ENCODE data around the gene ITGA3.

Gene ITGA3

DNA sequence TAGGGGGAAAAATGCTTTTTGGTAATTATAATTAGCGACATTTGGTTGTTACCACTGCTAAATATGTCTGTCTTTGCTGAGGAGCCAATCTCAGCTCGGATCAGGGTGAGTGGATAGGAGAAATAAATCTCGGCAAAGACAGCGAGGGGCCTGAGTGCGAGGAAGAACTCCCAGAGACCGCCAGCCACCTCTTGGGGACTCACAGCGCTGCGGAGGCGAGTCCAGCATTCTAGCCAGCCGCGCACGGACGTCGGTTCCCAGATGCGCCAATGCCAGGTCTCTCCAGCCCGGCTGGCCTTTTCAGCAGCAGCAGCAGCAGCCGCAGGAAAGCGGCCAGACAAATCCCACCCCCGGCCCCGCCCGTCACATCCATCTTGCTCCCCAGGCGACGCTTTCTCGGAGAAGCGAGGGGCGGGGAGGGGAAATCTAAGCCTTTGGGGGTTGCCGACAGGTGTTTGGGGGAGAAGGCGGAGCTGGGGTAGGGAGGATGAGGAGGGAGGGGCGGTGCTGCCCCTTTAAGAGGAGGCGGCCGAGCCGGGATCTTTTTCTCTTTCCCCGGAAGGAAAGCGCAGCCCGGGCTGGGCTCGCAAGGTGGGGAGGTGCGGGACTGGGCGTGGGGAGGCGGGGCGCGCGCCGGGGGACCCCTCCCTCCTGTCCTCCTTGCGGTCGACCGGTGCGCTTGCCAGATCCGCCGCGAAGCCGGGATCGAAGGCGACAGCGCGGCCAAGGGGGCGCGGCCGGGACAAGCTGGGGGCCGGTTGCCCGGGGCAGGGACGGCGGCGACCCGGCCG is at the start of gene ITGA3:
Gene ITGA3, plus strand, starts transcription at position 685 of the 791 bp plus-strand sequence. CDS start 330 bp downstream, outside the sequence.
- peak; percentile 49 for DNase-seq

DNA sequence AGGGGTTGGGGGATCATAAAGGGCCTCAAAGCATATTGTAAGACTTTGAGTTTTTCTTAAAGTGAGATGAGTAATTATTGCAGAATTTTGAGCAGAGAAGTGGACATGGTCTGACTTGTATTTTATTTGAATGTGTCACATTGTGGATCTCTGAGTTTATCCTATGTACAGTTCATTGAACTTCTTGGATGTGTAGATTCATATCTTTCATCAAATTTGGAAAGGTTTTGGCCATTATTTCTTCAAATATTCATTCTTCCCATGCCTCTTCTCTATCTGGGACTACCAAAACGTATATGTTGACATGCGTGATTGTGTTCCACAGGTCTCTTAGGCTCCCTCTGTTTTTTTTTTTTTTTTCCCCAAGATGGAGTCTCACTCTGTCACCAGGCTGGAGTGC is 46.6 kb upstream of the ITGA3 start:
- DNase-seq = no peak

DNA sequence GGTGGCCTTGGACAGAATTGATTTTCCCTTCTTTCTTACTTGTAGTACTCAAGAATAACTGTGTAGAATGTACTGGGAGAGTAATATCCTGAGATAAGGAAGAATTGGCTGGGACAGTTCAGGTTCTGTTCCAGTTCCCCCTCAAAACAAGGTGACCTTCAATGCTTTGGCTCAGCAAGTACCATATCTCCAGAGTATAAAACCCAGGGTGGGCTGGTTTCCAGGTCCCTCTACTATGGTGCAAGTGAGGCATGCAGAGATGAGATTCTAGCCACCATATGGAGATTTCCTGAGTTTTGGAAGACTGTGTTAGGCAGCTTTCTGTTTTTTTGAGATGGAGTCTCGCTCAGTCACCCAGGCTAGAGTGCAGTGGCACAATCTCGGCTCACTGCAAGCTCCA is 42.8 kb upstream of the ITGA3 start:
- DNase-seq = no peak

DNA sequence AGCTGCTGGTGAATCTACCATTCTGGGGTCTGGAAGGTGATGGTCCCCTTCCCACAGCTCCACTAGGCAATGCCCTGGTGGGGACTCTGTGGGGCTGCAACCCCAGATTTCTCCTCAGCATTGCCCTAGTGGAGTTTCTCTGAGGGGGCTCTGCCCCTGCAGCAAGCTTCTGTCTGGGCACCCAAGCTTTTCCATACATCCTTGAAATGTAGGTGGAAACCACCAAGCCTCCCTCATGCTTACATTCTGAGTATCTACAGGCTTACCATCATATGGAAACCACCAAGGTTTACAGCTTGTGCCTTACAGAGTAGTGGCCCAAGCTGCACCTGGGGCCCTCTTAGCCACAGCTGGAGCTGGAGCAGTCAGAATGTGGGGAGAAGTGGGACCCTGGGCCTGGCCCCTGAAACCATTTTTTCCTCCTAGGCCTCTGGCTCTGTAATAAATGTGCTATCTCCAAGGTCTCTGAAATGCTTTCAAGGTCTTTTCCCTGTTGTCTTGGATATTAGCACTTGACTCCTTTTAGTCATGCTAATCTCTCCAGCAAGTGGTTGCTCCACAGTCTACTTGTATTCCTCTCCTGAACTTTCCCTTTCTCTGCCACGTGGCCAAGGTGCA is 41.3 kb upstream of the ITGA3 start:
- DNase-seq = no peak

DNA sequence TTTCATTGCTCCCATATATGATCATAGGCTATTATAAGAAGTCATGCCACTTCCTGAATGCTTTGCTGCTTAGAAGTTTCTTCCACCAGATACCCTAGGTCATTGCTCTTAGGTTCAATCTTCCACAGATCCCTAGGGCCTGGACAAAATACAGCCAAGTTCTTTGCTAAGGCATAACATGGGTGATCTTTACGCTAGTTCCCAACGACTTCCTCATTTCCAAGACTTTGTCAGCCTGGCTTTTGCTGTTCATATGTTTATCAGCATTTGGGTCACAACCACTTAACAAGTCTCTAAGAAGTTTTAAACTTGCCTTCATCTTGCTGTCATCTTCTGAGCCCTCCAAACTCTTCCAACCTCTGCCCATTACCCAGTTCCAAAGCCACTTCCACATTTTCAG is 40.8 kb upstream of the ITGA3 start:
- no peak for DNase-seq

DNA sequence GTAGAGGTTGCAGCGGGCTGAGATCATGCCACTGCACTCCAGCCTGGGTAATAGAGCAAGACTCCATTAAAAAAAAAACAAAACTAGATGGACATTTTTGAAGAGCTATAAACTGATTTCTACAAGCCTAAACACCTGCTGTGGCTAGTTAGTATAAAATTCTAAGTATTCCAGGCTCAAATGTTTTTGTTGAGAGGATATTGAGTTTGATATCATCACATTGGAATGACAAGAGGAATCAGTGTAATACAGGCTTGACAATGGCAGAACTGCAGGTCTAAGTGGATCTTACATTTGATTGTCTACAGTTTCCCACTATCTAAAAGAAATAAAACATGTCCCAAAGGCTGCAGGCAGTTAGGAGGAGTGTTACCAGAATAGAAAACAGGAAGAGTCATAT is 37.0 kb upstream of the ITGA3 start:
- no peak for DNase-seq

DNA sequence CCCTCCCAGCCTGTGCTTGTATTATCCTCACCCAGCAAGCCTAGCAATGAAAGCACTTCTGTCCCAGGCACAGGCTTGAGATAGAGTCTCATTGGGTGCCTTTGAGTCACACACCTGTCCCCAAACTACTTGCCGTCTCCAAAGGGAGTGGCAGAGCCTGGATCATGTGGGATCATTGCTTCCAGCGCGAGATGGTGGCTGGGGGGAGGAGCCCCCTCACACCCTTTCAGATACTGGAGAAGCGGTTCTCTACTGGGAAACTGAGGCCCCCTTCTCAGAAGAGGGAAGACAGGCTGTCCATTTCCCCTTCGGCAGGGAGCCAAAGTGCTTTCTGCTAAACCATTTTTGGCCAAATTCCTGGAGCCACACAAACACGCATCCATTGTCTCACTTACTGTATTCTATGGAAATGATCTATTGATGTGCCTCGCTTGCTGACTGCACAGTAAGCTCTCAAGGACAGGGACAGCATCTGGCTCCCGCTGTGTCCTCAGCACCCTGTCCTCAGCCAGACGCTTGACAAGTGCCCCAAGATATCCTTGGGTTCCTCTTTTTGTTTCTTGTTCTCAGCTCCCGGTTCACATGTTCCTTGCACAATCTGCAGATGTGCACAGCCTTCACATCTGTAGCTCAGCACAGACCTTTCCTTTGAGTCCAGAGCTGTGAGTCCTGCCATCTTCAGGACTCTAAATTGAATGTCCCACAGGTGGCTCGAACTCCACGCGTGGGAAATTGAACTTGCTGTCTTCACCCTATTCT is 34.9 kb upstream of the ITGA3 start:
- no peak for DNase-seq

DNA sequence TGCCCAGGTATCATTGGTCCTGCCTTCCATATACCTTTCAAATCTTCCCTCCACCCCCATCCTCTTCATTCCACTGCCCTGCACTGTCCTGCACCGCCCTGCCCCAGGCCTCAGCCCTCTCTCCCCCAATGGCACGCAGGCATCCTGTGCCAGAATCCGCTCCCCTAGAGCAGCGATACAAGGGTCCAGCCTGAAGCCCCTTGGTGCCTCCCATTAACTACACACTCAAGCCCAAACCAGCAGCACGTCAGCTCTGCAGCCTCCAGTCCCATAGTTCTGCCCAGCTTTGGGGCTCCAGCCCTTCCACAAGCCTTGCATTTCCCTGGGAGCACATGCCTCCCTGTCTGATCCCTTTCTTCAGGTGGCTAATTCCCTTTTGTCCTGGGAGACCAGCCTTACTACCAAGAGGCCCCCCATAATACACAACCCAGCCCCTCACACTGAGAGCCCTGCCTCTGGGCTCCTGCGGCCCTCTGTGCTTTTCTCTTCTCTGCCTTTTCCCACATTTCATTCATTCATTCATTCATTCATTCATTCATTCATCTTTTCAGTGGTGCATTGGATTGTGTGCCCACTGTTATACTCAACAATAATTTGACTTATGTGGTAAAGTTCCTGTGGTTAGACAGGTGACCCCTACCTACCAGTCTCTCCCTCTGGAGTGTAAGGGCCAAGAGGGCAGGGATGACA is 34.1 kb upstream of the ITGA3 start:
- no peak for DNase-seq

DNA sequence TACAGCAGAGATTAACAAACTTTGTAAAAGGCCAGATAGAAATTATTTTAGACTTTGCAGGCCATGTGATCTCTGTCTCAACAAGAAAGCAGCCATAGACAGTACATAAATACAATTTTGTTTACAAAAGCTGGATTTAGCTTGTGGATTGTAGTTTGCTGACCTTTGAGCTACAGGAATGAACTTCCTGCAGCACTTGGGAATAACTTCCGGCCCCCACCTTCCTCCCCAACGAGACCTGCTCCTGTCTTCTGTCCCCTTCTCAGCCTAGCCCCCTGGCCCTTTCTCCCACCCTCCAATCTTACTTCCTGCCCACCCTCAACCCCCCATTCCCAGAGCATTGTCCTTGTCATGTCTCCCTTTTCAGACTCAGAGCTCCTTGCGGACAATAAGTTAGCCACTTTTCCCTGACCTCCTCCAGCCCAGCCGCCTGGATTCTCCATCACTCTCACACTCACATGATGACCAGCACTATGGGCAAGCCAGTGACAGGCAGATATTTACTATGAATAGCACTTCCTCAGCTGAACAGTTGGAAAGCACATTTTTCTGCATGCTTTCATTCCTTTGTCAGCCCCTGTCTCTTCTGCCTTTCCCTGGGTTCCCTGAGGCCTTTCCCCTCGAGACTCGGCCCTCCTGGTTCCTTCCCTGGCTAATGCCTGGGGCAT is 33.3 kb upstream of the ITGA3 start:
- DNase-seq = no peak

DNA sequence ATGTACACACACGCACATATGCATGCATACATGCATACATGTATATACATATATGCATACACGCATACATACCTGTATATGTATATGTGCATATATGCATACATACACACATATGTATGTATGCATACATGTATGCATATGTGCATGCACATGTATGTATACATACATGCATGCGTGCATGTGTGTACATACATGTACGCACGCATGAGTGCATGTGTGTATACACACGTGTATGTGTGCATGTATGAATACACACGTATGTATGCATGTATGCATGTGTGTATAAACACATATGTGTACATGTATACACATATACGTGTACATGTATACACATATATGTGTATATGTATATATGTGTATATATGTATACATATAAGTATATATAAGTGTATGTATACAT is 32.4 kb upstream of the ITGA3 start:
- no peak for DNase-seq

DNA sequence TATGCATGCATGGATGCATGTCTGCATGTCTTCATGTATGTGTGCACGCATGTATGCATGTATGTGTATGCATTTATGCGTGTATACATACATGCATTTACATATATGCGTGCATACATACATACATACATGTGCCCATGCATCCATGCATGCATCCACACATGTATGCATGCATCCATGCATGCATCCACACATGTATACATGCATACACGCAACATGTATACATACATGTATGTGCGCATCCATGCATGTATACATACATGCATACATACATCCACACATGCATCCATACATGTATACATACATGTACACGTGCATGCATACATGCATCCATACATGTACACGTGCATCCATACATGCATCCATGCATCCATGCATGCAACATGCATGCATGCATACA is 31.1 kb upstream of the ITGA3 start:
- no peak for DNase-seq

DNA sequence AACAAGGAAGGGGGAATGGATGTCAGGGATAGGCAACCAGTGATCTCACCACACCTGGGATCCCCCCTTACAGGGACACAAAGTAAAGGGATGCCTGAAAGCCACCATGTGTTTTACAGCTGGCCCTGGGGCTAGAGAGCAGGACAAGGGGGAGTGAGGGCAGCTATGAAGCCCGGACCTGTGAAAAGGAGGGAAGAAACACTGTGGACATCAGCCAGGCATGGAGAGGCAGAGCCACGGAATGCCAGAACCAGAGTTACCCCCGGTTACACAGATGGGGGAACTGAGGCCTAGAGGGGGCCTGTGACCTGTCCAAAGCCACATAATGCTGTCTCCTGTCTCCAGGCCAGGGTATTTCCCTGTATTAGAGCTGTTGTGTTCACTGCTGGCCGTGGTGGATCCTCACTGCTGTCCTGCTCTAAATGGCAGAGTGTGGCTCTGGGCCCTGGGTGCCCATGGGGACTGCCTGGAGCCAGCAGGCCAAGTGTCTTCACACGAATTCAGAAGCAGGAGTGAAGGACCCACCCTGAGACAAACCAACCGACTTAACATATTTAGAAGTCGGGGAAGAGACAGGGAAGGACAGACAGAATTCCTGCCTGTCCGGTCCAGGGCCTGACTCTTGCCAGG is 29.7 kb upstream of the ITGA3 start:
- no peak for DNase-seq

DNA sequence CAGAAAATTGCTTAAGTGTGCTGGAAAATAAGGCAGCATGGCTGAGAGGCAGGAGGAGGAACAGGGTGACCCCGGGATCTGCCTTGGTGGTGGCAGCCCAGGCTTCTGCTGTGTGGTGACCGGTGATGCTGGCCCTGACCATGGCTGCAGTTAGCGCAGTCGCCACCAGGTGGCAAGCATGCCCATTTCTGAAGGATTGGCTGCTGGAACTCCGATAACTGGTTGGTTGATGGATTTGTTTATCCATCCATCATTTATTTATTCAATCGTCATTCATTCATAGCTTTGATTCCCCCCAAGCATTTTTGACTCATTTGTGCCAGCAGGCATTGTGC is 29.1 kb upstream of the ITGA3 start:
- peak; percentile 69 for DNase-seq

DNA sequence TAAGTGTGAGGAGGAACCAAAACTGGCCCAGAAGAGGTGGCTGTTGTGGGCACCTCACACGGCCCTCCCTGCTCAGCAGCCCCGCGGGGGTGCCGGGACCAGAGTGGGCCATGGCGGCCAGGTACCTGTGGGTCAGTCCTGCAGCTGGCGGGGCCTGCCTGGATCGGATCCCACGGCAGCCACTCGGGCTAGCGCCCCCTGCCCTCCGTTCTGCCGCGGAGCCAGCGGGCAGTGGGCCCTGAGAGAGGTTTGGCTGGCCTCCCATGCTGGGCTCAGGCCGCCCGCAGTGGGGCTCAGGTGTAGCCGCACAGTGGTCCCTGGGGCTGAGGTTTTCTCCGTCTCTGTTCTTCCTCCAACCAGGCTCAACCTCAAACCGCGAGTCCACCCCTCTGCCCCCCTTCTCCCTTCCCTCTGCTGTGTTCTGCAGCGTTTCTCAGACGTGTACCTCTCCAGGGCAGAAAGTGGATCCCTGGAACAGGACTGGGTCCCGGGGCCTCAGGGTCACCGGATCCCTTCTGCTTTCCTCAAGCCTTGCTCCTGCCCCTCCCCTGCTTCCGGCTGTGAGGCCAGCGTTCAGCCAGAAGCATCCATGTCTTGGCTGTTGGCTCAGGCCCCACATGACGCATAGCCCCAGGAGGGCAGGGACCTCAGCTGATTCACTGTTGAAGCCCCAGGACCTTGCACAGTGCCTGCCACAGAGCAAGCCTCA is 28.6 kb upstream of the ITGA3 start:
- DNase-seq = no peak

DNA sequence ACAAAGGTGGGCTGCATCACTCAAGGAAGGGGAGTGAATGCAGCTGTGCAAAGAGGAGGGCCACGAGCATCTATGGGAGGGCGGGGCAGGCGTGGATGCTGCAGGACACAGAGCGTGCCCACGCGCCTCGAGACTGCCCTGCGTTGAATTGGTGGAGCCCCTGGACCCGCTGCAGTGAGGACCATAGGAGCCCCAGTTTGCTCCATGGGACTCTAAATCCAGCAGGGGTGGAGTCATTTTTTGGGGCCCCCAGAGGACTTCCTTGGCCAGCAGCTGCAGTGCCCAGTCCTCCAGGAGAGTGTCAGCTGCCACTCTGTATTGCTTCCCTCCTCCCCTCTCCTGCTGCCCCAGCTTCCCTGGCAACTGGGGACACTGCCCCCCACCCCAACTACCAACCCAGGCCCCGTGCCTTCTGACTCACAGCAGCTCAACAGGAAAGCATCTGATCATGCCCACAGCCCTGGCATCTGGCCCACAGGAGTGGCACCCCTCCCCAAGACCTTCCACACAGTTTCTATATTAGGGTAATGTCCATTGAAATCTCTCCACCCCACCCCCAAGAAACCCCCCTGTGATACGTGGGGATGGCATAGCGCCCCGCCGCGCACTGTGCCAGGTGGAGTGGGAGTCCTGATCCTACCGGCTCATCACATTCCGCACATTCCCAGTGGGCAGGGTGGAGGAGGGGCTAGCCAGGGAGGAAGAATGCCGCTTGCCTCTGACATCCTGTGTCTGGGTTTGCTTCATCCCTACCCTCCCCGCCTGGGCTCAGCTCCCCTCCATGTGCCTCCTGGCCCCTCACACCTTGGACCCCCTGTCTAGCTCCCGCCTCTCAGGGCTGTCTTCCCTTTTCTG is 27.8 kb upstream of the ITGA3 start:
- DNase-seq = no peak

DNA sequence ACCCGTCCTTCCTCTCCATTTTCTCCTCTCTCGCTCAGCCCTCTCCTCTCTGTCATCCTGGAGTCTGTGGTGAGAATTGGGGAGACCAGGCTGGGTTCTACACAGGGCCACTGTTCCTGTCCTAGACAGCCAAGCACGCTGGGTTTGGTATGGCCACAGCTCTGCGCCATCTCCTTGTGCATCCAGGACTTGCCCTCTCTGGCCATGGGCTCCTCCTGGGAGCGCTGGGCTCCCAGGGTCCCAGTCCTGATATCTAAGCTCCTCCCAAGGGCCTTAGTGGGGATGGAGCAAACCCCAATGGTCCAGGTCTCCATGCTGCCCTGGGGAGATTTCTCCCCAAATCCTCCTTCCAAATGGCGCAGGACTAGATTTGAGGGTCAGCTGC is 27.2 kb upstream of the ITGA3 start:
- no peak for DNase-seq

DNA sequence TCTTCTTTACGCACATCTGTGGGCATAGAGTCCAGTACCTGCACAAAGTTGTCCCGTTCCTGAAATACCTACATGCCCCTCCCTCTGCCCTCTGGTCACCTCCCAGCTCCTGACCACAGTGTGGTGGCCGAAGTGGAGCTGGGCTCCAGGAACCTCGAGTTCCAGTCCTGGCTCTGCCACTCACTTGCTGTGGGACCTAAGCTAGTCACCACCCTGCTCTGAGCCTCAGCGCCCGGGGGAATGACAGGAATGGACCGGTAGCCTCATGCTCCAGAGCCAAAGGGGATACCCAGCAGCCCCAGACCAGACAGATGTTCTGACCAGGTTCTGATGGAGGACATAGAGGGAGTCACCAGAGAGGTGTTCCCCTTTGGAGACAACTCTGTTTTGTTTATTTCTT is 26.7 kb upstream of the ITGA3 start:
- no peak for DNase-seq

DNA sequence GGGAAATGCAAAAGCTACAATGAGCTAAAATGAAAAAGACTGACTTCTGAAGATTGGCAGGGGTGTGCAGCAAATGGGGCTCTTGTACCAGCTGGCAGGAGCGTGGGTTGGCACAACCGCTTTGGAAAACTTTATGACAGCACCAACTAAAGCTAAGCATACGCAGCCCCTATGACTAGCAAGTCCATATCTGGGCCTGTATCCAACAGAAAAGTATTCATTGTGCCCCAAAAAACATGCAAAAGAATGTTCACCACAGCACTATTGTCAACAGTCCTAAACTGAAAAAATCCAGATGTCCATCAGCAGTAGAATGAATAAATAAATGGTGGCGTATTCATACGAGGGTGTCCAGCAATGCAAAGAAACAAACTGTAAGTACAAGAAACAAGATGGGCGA is 22.6 kb upstream of the ITGA3 start:
- DNase-seq = no peak

DNA sequence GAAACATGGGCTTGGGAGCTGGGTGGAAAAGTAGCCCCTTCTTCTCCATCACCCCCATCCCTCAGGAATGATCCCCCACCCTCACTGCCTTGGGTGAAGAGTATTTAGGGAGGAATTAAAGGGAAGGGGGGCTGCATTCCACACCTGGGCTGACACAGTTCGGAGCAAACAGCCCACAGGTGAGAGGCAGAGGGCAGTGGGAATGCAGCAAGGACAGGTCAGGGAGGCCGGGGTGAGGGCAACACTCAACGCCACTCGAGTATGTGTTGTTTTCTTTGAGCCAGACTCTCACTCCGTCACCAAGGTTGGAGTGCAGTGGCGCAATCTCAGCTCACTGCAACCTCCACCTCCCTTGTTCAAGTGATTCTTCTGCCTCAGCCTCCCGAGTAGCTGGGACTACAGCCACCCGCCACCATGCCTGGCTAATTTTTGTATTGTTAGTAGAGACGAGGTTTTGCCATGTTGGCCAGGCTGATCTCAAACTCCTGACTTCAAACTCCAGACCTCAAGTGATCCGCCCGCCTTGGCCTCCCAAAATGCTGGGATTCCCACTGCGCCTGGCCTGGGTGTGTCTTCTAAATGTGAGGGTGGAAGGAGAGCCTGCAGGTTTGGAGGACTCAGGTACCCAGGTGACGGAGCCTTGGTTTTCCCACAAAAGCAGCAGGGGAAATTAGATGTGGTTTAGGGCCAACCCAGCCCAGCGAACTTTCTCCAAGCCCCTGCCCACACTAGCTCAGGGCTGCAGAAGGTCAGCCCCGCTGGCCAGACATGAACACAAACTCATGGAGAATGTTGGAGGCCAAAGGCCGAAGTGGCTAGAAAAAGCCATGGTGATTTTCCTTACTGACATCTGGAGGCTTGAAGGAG is 21.2 kb upstream of the ITGA3 start:
- DNase-seq = no peak

DNA sequence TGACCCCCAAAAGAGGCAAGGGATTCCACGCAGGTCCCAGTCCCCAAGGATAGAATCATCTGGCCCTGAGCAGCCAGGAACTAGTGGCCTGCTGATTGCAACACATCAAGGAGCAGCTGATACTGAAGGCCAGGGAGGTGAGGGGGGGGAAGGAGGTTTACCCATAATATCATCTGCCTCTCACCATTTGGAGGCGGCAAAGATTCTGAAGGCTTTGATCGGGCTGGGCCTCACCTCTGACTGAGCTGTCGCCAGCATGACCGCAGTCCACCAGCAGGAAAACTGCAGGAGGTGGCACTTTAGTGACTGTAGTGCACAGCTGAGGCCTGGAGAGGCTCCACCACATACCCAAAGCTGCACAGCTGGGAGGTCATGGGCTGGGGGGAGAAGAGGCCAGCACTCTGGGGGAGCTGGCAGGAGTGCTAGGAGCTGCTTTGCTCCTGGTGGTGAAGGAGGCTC is 20.5 kb upstream of the ITGA3 start:
- no peak for DNase-seq

Measured in activated CD4-positive, alpha-beta T cell treated with anti-CD3 and anti-CD28 coated beads for 1 hour (primary cell).